BE2C (cell line): Measurements from ENCODE around the gene P4HA2.

Experiments
- DNase-seq: peaks from one replicate; pipeline ENCODE4 v3.0.0-alpha.2; 2020
- H3K27me3 ChIP-seq: fragments of 250-450 bp; sonication (Bioruptor Pico); 2 replicates; pipeline ENCODE4 v1.5.1; 2020; ENCODE audit warnings: mild to moderate bottlenecking
- H3K36me3 ChIP-seq: fragments of 250-450 bp; sonication (Bioruptor Pico); 2 replicates; pipeline ENCODE4 v1.5.1; 2020; ENCODE audit warnings: mild to moderate bottlenecking
- H3K4me1 ChIP-seq: fragments of 250-450 bp; sonication (Bioruptor Pico); 2 replicates; pipeline ENCODE4 v1.5.1; 2020
- H3K4me3 ChIP-seq: 2 replicates; pipeline ENCODE4 v1.5.1; 2011; ENCODE audit warnings: low read depth, low read length
- H3K9me3 ChIP-seq: fragments of 250-450 bp; sonication (Bioruptor Pico); 2 replicates; pipeline ENCODE4 v1.5.1; 2020
- TF ChIP-seq, protein P1 (sequence below): IDR thresholded peaks from 2 replicates; pipeline ENCODE4 v1.5.1; 2012; ENCODE audit warnings: mild to moderate bottlenecking, low read depth, low read length

P4HA2 gene

GRCh38 chr5:132238901-132239500, 11.3 kb upstream of the P4HA2 start:
- no peaks in the 10 kb centered on the region for H3K4me1 ChIP-seq

GRCh38 chr5:132238169-132238744, 10.6 kb upstream of the P4HA2 start:
- Histone ChIP-seq H3K36me3 (no peaks in the 10 kb centered on the region), H3K4me1 (no peaks in the 10 kb centered on the region), H3K4me3 (no peak overlapping the region), H3K27me3 (no peaks in the 10 kb centered on the region), H3K9me3 (no peaks in the 10 kb centered on the region)
- DNase-seq, result peak; percentile 84
- TF ChIP-seq, protein P1, sequence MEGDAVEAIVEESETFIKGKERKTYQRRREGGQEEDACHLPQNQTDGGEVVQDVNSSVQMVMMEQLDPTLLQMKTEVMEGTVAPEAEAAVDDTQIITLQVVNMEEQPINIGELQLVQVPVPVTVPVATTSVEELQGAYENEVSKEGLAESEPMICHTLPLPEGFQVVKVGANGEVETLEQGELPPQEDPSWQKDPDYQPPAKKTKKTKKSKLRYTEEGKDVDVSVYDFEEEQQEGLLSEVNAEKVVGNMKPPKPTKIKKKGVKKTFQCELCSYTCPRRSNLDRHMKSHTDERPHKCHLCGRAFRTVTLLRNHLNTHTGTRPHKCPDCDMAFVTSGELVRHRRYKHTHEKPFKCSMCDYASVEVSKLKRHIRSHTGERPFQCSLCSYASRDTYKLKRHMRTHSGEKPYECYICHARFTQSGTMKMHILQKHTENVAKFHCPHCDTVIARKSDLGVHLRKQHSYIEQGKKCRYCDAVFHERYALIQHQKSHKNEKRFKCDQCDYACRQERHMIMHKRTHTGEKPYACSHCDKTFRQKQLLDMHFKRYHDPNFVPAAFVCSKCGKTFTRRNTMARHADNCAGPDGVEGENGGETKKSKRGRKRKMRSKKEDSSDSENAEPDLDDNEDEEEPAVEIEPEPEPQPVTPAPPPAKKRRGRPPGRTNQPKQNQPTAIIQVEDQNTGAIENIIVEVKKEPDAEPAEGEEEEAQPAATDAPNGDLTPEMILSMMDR, result peak; percentile 91

More at GRCh38 chr5:132238901-132239500, 11.3 kb upstream of the P4HA2 start:
- TF ChIP-seq, protein P1, result no peak
- no peaks in the 10 kb centered on the region for H3K27me3 ChIP-seq
- H3K9me3 ChIP-seq, result no peaks in the 10 kb centered on the region
- H3K4me3 ChIP-seq, result no peak overlapping the region
- DNase-seq, result no peak
- H3K36me3 ChIP-seq, result no peaks in the 10 kb centered on the region

DNA sequence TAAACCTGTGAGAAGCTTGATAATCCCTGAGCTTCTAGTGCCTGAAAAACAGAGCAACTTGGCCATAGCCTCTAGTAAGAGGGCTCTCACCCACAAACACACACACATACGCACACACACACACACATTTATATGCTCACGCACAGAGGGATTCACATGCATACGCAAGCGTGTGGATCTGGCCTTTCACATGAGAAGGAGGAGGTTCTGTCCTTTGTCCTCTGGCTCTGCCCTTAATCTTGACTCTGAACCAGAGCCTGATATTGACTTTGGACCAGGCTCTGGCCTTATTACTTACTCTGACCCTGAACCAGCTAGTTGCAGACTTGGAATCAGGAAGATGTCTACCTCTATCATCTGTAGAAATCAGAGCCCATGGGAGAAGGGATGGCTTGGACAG, 10.0 kb upstream of the P4HA2 start:
- Histone ChIP-seq H3K4me3 (no peak overlapping the region), H3K9me3 (no peaks in the 10 kb centered on the region), H3K36me3 (no peaks in the 10 kb centered on the region), H3K4me1 (no peaks in the 10 kb centered on the region), H3K27me3 (no peaks in the 10 kb centered on the region)
- TF ChIP-seq, protein P1, result no peak
- DNase-seq, result no peak

GRCh38 chr5:132237141-132237540, 9.5 kb upstream of the P4HA2 start:
- no peak for DNase-seq
- Histone ChIP-seq H3K4me1 (no peaks in the 10 kb centered on the region), H3K27me3 (no peaks in the 10 kb centered on the region), H3K4me3 (no peak overlapping the region), H3K9me3 (no peaks in the 10 kb centered on the region), H3K36me3 (no peaks in the 10 kb centered on the region)
- TF ChIP-seq, protein P1, result no peak

DNA sequence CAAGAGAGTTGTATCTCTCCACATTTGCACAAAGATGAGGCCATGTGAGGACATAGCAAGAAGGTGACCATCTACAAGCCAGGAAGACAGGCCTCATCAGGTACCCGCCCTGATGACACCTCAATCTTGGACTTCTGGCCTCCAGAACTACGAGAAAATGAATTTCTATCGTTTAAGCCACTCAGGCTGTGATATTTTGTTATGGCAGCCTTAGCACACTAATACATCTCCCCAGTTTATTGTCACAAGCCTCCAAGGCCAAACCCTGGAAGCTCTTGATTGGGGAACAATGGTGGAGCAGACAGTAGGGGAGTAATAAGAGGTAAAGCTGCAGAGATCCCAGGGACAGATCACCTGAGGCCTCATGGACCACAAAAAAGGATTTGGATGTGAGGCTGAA, 7.7 kb upstream of the P4HA2 start:
- no peak for DNase-seq
- Histone ChIP-seq H3K36me3 (no peaks in the 10 kb centered on the region), H3K4me3 (no peak overlapping the region), H3K27me3 (no peaks in the 10 kb centered on the region), H3K4me1 (no peaks in the 10 kb centered on the region), H3K9me3 (no peaks in the 10 kb centered on the region)
- TF ChIP-seq, protein P1, result no peak

GRCh38 chr5:132234684-132235062, 7.0 kb upstream of the P4HA2 start:
- Histone ChIP-seq H3K36me3 (no peaks in the 10 kb centered on the region), H3K4me3 (no peak overlapping the region), H3K27me3 (no peaks in the 10 kb centered on the region), H3K4me1 (no peaks in the 10 kb centered on the region), H3K9me3 (no peaks in the 10 kb centered on the region)
- DNase-seq, result no peak
- TF ChIP-seq, protein P1, result no peak
